HG02642 (cell line): ENCODE measurements around the gene SLU7.

Experiments used
- ATAC-seq: cut with Tn5 transposase; IDR thresholded peaks from one replicate; pipeline ENCODE4 v1.9.1; 2021; ENCODE audit warnings: mild to moderate bottlenecking; ENCODE audit not compliant: unreplicated experiment, poor library complexity

SLU7 gene

GRCh38 chr5:160370713-160371034 is 48.2 kb downstream of the SLU7 start:
- no peak for ATAC-seq

- peak; percentile 50 for ATAC-seq
Measured at GRCh38 chr5:160369990-160370712, 48.7 kb downstream of the SLU7 start, which contains the start of gene C1QTNF2. TSS of gene C1QTNF2 (minus strand) at chr5:160370626. CDS start at chr5:160355011, 15,615 bp downstream.

GRCh38 chr5:160367885-160368284 is 51.0 kb downstream of the SLU7 start:
- ATAC-seq, result no peak

GRCh38 chr5:160367261-160367660 is 51.6 kb downstream of the SLU7 start:
- ATAC-seq, result no peak

GRCh38 chr5:160366230-160366629 is 52.7 kb downstream of the SLU7 start:
- ATAC-seq, result no peak

- no peak for ATAC-seq
Measured at GRCh38 chr5:160363660-160364395, 55.1 kb downstream of the SLU7 start.

- no peak for ATAC-seq
Measured at GRCh38 chr5:160363211-160363610, 55.7 kb downstream of the SLU7 start.

- no peak for ATAC-seq
Measured at GRCh38 chr5:160361624-160362228, 57.2 kb downstream of the SLU7 start.

GRCh38 chr5:160360310-160360709 is 58.6 kb downstream of the SLU7 start:
- no peak for ATAC-seq

- no peak for ATAC-seq
Measured at GRCh38 chr5:160359816-160360215, 59.1 kb downstream of the SLU7 start.

GRCh38 chr5:160359242-160359641 is 59.6 kb downstream of the SLU7 start:
- no peak for ATAC-seq

GRCh38 chr5:160357861-160358411 is 60.9 kb downstream of the SLU7 start:
- no peak for ATAC-seq

- ATAC-seq, result no peak
Measured at GRCh38 chr5:160357394-160357793, 61.5 kb downstream of the SLU7 start.

- ATAC-seq, result no peak
Measured at GRCh38 chr5:160356550-160357347, 62.1 kb downstream of the SLU7 start.

- ATAC-seq, result no peak
Measured at GRCh38 chr5:160354666-160355065, 64.2 kb downstream of the SLU7 start.

- ATAC-seq, result no peak
Measured at GRCh38 chr5:160353379-160353778, 65.5 kb downstream of the SLU7 start.

GRCh38 chr5:160352308-160352707 is 66.6 kb downstream of the SLU7 start:
- ATAC-seq, result no peak
